GM21786 (cell line): Measurements from ENCODE around the gene OBSCN.

Experiments
- ATAC-seq: cut with Tn5 transposase; IDR thresholded peaks from one replicate; pipeline ENCODE4 v1.9.1; 2021; ENCODE audit not compliant: unreplicated experiment

OBSCN gene

DNA sequence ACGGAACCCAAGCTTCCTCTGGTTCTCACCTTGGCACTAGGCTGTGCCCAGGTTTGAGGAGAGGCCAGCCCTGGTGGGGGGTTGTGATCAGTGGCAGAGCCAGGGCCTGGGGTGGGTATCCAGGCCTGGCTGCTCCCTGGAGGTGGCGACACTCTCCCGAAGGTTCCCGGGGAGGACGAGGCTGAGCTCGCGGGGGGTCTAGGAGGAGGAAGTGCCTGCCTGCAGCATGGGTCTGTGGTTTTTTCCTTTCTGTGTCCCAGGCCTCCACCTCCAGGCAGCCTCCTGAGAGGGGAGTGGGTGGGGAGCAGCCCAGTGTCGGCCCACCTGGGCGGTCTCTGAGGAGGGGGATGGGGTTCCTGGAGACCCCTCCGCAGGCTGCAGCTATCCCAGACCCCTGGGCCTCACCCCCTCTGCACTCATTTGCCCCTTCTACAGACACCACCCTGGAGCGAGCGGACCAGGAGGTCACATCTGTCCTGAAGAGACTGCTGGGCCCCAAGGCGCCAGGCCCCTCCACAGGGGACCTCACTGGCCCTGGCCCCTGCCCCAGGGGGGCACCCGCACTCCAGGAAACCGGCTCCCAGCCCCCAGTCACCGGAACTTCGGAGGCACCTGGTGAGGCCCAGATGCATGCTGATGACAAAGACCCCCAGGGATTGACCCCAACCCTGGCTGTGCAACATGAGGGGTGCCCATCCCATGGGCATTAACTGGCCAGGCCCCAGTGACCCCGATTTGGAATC is 154.5 kb downstream of the OBSCN start:
- ATAC-seq, result no peak

- ATAC-seq, result no peak
Measured at GRCh38 chr1:228362884-228363450, 155.1 kb downstream of the OBSCN start.

GRCh38 chr1:228363686-228364067 is 155.8 kb downstream of the OBSCN start:
- no peak for ATAC-seq

- ATAC-seq, result no peak
Measured at GRCh38 chr1:228364068-228364705, 156.3 kb downstream of the OBSCN start.

GRCh38 chr1:228364706-228365213 is 156.9 kb downstream of the OBSCN start:
- no peak for ATAC-seq

GRCh38 chr1:228365271-228366061 is 157.6 kb downstream of the OBSCN start:
- no peak for ATAC-seq

GRCh38 chr1:228366062-228366865 is 158.4 kb downstream of the OBSCN start:
- no peak for ATAC-seq

GRCh38 chr1:228366866-228367741 is 159.3 kb downstream of the OBSCN start:
- ATAC-seq, result no peak

DNA sequence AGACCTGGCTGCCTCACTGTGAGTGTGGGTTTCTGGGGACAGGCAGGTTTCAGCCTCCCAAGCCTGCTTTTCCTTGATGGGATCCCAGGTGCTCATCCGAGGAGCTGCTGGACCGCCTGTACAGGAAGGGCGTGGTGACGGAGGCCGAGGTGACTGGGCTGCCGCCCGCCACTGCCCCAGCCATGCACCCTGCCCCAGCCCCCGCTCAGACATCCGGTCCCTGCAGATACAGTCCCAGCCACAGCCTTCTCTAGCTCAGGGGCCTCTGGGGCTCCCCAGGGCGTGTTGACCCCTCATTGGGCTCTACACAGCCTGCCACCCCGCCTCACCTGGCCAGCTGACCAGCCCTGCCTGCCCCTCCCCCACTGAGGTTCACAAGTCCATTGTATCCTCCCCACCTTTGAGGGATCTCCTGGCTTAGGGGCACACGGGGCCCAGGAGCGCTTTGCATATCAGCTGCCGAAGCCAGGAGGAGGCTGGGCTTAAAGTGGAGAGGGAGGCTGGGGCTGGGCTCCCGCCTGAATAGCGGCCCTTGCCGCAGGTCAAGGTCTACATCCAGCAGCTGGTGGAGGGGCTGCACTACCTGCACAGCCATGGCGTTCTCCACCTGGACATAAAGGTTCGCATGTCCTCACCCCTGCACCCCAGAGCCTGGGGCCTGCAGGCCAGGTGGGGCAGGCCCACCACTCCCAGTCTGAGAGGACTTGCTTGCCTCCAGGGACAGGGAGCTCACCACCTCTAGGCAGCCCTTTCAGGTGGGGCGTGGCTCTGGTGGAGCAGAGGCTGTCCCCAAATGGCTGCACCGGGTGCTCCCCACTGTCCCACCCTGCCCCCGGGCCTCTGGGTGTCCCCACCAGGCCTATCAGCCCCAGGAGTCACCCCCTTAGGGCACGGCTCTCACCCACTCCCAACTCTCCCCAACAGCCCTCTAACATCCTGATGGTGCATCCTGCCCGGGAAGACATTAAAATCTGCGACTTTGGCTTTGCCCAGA is 160.3 kb downstream of the OBSCN start:
- no peak for ATAC-seq

DNA sequence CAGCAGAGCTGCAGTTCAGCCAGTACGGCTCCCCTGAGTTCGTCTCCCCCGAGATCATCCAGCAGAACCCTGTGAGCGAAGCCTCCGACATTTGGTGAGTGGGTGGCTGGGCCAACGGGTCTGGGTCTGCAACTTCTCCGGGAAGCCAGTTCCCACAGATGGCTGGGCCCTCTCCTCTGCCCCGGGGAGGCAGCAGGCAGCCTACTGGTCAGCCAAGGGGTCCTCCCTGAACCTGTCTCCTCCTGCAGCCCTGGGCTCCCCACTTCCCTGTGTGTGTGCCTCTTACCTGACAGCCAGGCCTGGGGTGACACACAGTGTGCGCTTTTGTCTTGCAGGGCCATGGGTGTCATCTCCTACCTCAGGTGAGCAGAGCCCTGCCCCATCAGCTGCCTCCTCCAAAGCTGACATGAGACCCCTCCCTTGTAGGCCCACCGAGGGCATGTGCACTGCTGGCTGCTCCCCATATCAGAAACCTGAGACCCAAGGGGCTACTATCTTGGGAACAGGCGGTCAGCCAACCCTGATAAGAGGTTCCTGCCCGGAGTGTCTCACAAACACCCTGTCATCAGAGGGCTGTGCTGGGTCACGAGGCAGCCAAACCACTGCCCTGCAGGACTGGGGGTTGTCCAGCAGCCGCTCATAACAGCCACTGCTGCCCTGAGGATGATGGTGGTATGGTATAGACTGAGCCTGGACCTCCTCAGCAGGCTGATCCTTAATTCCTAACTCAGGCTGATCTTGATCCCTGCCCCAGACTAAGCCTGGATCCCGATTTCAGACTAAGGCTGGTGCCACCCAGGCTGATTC is 161.2 kb downstream of the OBSCN start:
- no peak for ATAC-seq

DNA sequence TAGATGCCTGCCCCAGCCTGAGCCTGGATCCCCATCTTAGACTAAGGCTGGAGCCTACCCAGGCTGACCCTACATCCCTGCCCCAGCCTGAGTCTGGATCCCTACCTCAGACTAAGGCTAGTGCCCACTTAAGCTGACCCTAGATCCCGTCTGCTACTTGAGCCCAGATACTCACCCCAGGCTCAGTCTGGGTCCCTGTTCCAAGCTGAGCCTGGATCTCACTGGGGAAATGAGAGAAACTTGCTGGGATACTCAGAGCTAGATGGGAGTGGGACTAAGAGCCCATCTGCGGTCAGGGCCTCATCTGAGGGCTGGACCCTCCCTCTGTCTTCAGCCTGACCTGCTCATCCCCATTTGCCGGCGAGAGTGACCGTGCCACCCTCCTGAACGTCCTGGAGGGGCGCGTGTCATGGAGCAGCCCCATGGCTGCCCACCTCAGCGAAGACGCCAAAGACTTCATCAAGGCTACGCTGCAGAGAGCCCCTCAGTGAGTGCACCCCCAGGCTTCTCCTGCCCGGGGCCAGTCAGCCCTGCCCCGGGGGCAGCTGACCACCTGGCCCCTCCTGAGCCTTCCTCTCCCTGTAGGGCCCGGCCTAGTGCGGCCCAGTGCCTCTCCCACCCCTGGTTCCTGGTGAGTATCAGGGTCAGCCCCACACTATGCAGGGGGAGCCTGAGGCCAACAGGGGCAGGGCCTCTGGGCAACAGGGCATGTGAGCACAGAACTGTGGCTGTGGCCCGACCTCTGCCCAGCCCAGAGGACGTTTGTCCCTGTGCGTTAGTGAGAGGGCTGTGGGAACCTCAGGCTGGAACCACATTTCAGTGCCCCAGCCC is 162.0 kb downstream of the OBSCN start:
- no peak for ATAC-seq

- no peak for ATAC-seq
Measured at GRCh38 chr1:228370439-228370940, 162.6 kb downstream of the OBSCN start.

- no peak for ATAC-seq
Measured at GRCh38 chr1:228370941-228371740, 163.3 kb downstream of the OBSCN start.

GRCh38 chr1:228371741-228372182 is 163.9 kb downstream of the OBSCN start:
- ATAC-seq, result no peak

- ATAC-seq, result no peak
Measured at GRCh38 chr1:228372183-228373003, 164.5 kb downstream of the OBSCN start.
